Measurements from ENCODE around the gene CRAT. TPM values are rescaled to one million over a fixed set of nuclear protein-coding genes. Genes with fewer than 3 reads are reported as not detected.
"Not testable (repeated sequence)": the region's sequence is repeated elsewhere in the genome, so short reads cannot be mapped to it uniquely, and the experiment has no call there.

The CRAT gene
- total RNA-seq, 6 donors from 2014 or later, result 18.5 to 34.3 (median 26.0) TPM

DNA sequence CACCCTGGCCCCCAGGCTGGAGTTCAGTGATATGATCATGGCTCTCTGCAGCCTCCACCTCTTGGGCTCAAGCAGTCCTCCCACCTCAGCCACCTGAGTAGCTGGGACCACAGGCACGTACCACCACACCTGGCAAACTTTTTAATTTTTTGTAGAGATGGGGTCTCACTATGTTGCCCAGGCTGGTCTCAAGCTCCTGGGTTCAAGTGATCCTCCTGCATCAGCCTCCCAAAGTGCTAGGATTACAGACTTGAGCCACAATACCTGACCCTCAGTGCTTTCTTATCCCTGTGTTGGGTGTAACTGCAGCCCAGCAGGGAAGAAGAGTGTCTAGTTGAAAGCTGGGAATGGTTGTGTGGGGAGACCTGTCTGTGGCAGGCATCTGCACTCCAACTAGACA is 11.5 kb upstream of the CRAT start:
- DNase-seq (no peak), ATAC-seq (ENCODE audit: low FRiP score in 2 of 2) (no peak)
- no peak for TF ChIP-seq CTCF (IDR thresholded peaks at IDR 0.05)
- TF ChIP-seq POLR2AphosphoS5 (IDR thresholded peaks at IDR 0.05), result no peak
- no peak for TF ChIP-seq EP300 (IDR thresholded peaks at IDR 0.05)
- TF ChIP-seq POLR2A (IDR thresholded peaks at IDR 0.05), result no peak
- no peaks in the 10 kb centered on the region for H3K9me3 ChIP-seq
- WGBS, 2 donors, result 100% methylated on average over 1 of the region's 1 CpG
- H3K36me3 ChIP-seq, result peaks cover 0 to 62% (median 45%) of the 10 kb centered on the region in 4 donors
- no peak overlapping the region for H3K27ac ChIP-seq
- H3K4me3 ChIP-seq, result no peak overlapping the region
- H3K4me1 ChIP-seq, result peaks cover 0 to 7% (median 5%) of the 10 kb centered on the region in 4 donors
- no peaks in the 10 kb centered on the region for H3K27me3 ChIP-seq

GRCh38 chr9:129121483-129121882 is 10.9 kb upstream of the CRAT start:
- ATAC-seq (ENCODE audit: low FRiP score in 2 of 2), result no peak
- DNase-seq, result no peak
- TF ChIP-seq POLR2AphosphoS5 (IDR thresholded peaks at IDR 0.05) (no peak), CTCF (IDR thresholded peaks at IDR 0.05) (no peak), POLR2A (IDR thresholded peaks at IDR 0.05) (no peak), EP300 (IDR thresholded peaks at IDR 0.05) (no peak)
- no peak overlapping the region for H3K4me3 ChIP-seq
- WGBS, 2 donors, result 75 to 81% methylated on average over 3 of the region's 3 CpGs
- peaks cover 0 to 2% (median under 1%) of the 10 kb centered on the region in 4 donors for H3K4me1 ChIP-seq
- no peaks in the 10 kb centered on the region for H3K27me3 ChIP-seq
- H3K9me3 ChIP-seq, result no peaks in the 10 kb centered on the region
- peaks cover 0 to 58% (median 41%) of the 10 kb centered on the region in 4 donors for H3K36me3 ChIP-seq
- H3K27ac ChIP-seq, result no peak overlapping the region

DNA sequence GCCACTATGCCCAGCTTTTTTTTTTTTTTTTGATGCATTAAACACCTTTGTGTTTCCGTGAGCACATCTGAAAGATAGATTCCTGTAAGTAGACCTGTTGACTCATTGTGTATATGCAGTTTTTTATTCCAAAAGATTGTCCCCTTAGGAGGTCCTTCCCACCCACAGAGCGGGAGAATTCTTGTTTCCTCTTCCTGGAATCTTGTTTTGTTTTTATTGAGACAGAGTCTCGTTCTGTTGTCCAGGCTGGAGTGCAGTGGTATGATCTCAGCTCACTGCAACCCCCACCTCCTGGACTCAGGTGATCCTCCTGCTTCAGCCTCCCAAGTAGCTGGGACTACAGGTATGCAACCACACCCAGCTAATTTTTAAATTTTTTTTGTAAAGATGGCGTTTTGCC is 8.2 kb upstream of the CRAT start:
- Histone ChIP-seq H3K9me3 (no peaks in the 10 kb centered on the region), H3K27ac (no peak overlapping the region), H3K4me1 (peaks cover 2 to 13% (median 7%) of the 10 kb centered on the region in 4 donors), H3K36me3 (peaks cover 0 to 35% (median 29%) of the 10 kb centered on the region in 4 donors), H3K27me3 (no peaks in the 10 kb centered on the region), H3K4me3 (no peak overlapping the region)
- DNase-seq (no peak), ATAC-seq (ENCODE audit: low FRiP score in 2 of 2) (no peak)
- 63 to 77% methylated on average over 4 of the region's 4 CpGs for WGBS, 2 donors
- no peak for TF ChIP-seq CTCF (IDR thresholded peaks at IDR 0.05)
- no peak for TF ChIP-seq POLR2A (IDR thresholded peaks at IDR 0.05)
- TF ChIP-seq EP300 (IDR thresholded peaks at IDR 0.05), result no peak
- no peak for TF ChIP-seq POLR2AphosphoS5 (IDR thresholded peaks at IDR 0.05)

DNA sequence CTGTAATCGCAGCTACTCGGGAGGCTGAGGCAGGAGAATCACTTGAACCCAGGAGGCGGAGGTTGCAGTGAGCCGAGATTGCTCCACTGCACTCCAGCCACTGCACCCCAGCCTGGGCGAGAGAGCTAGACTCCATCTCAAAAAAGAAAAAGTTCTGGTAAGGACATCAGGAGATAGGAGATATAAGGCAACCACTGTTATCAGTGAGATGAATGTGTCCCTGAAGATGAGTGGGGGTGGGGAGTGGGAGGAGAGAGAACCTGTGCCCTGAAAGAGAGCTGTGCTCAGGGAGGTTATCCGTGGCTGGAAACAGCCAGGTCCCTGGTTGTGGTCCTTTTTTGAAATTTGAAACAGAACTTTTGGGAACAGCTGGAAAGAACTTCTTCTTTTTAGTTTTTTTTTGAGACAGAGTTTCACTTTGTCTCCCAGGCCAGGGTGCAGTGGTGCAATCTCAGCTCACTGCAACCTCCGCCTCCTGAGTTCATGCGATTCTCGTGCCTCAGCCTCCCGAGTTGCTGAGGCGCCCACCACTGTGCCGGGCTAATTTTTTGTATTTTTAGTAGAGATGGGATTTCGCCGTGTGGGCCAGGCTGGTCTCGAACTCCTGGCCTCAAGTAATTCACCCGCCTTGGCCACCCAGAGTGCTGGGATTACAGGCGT is 3.2 kb upstream of the CRAT start:
- Histone ChIP-seq H3K4me3 (no peak overlapping the region), H3K4me1 (peaks cover 20 to 44% (median 32%) of the 10 kb centered on the region in 4 donors), H3K36me3 (no peaks in the 10 kb centered on the region), H3K27me3 (no peaks in the 10 kb centered on the region), H3K9me3 (no peaks in the 10 kb centered on the region), H3K27ac (peak overlapping the region in 2 of 4 donors; percentile 37 to 40)
- whole genome bisulfite sequencing, 2 donors, result 83% methylated on average over 17 of the region's 17 CpGs
- ATAC-seq (ENCODE audit: low FRiP score in 2 of 2) (no peak), DNase-seq (peak; percentile 42 to 45)
- TF ChIP-seq EP300 (IDR thresholded peaks at IDR 0.05) (no peak), POLR2A (IDR thresholded peaks at IDR 0.05) (no peak), CTCF (IDR thresholded peaks at IDR 0.05) (no peak), POLR2AphosphoS5 (IDR thresholded peaks at IDR 0.05) (no peak)

- H3K27me3 ChIP-seq; H3K36me3 ChIP-seq; H3K27ac ChIP-seq; ATAC-seq (ENCODE audit: low FRiP score in 2 of 2); DNase-seq; H3K9me3 ChIP-seq: not testable (repeated sequence)
- Histone ChIP-seq H3K4me1 (peaks cover 20 to 44% (median 32%) of the 10 kb centered on the region in 4 donors), H3K4me3 (peak overlapping the region in 3 of 4 donors; percentile 95 to 97 (median 96))
- WGBS, 2 donors, result 95 to 96% methylated on average over 17 of the region's 17 CpGs
These were observed 1.9 kb upstream of the CRAT start for GRCh38 chr9:129112526-129112925.
